Inferior parietal cortex (tissue), 1 donor: ENCODE data around the gene PNPLA1.
"Not testable (repeated sequence)": the region's sequence is repeated elsewhere in the genome, so short reads cannot be mapped to it uniquely, and the experiment has no call there.

Experiments used
- DNase-seq: peaks from one replicate; pipeline ENCODE4 v3.0.0-alpha.2; 2016; ENCODE audit errors: extremely low spot score

Gene PNPLA1

GRCh38 chr6:36335465-36336207 lies 65.8 kb downstream of the PNPLA1 start:
- DNase-seq = no peak

GRCh38 chr6:36336208-36336710 lies 66.4 kb downstream of the PNPLA1 start:
- DNase-seq = no peak

GRCh38 chr6:36336779-36337241 lies 67.0 kb downstream of the PNPLA1 start, which contains the start of gene BNIP5:
TSS of gene BNIP5 (minus strand) at chr6:36336888. CDS start at chr6:36330690, 6,198 bp downstream.
- DNase-seq = no peak

- no peak for DNase-seq
Measured at GRCh38 chr6:36337814-36338213, 68.0 kb downstream of the PNPLA1 start.

GRCh38 chr6:36338223-36338622 lies 68.4 kb downstream of the PNPLA1 start:
- DNase-seq = not testable (repeated sequence)

- DNase-seq = no peak
Measured at GRCh38 chr6:36339146-36339545, 69.3 kb downstream of the PNPLA1 start.

GRCh38 chr6:36340306-36340617 lies 70.4 kb downstream of the PNPLA1 start:
- DNase-seq = no peak

- DNase-seq = peak; percentile 75
Measured at GRCh38 chr6:36340618-36341454, 71.0 kb downstream of the PNPLA1 start.

GRCh38 chr6:36343109-36343680 lies 73.3 kb downstream of the PNPLA1 start:
- no peak for DNase-seq

GRCh38 chr6:36345681-36346466 lies 76.0 kb downstream of the PNPLA1 start:
- DNase-seq = no peak

GRCh38 chr6:36346486-36347273 lies 76.8 kb downstream of the PNPLA1 start:
- no peak for DNase-seq

GRCh38 chr6:36347621-36348020 lies 77.8 kb downstream of the PNPLA1 start:
- DNase-seq = no peak

- DNase-seq = no peak
Measured at GRCh38 chr6:36349240-36349639, 79.4 kb downstream of the PNPLA1 start.

GRCh38 chr6:36350082-36350481 lies 80.2 kb downstream of the PNPLA1 start:
- no peak for DNase-seq

- DNase-seq = no peak
Measured at GRCh38 chr6:36350681-36351571, 81.1 kb downstream of the PNPLA1 start.

GRCh38 chr6:36352477-36353157 lies 82.8 kb downstream of the PNPLA1 start:
- no peak for DNase-seq

GRCh38 chr6:36353411-36353915 lies 83.6 kb downstream of the PNPLA1 start:
- DNase-seq = no peak

- DNase-seq = no peak
Measured at GRCh38 chr6:36355819-36356218, 86.0 kb downstream of the PNPLA1 start.

- no peak for DNase-seq
Measured at GRCh38 chr6:36357872-36358225, 88.0 kb downstream of the PNPLA1 start.
